A549 (cell line): Measurements from ENCODE around the gene MTHFSD.

ENCODE experiments used
- BHLHE40 ChIP-seq: IDR thresholded peaks from 2 replicates; pipeline ENCODE4 v1.6.1; 2012; ENCODE audit warnings: low read depth, low read length, inconsistent platforms
- RFX5 ChIP-seq: fragments of 450-650 bp; IDR thresholded peaks from 2 replicates; pipeline ENCODE4 v1.7.1; 2014; ENCODE audit warnings: antibody characterized with exemption, mild to moderate bottlenecking, moderate library complexity
- SMC3 ChIP-seq: fragments of >200 bp; sonication (Bioruptor Twin); formaldehyde crosslinking; IDR thresholded peaks from 3 replicates; pipeline ENCODE4 v1.6.1; 2018; ENCODE audit warnings: inconsistent platforms
- TF ChIP-seq, protein P1 (sequence below): fragments of >200 bp; sonication (Bioruptor Twin); formaldehyde crosslinking; IDR thresholded peaks from 3 replicates; pipeline ENCODE4 v1.5.1; 2016

DNA sequence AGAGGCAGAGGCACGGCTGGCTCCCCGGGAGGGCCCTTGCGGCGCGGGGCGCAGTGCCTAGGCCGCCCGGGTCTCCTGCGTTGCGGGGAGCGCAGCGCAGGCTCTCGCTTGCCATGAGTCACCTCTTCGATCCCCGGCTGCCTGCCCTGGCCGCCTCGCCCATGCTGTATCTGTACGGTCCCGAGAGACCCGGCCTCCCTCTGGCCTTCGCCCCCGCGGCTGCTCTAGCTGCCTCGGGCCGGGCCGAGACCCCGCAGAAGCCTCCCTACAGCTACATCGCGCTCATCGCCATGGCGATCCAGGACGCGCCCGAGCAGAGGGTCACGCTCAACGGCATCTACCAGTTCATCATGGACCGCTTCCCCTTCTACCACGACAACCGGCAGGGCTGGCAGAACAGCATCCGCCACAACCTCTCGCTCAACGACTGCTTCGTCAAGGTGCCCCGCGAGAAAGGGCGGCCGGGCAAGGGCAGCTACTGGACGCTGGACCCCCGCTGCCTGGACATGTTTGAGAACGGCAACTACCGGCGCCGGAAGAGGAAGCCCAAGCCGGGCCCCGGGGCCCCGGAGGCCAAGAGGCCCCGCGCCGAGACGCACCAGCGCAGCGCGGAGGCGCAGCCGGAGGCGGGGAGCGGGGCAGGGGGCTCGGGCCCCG is 23.7 kb upstream of the MTHFSD start:
- no peak for TF ChIP-seq BHLHE40
- TF ChIP-seq SMC3: no peak
- TF ChIP-seq, protein P1, sequence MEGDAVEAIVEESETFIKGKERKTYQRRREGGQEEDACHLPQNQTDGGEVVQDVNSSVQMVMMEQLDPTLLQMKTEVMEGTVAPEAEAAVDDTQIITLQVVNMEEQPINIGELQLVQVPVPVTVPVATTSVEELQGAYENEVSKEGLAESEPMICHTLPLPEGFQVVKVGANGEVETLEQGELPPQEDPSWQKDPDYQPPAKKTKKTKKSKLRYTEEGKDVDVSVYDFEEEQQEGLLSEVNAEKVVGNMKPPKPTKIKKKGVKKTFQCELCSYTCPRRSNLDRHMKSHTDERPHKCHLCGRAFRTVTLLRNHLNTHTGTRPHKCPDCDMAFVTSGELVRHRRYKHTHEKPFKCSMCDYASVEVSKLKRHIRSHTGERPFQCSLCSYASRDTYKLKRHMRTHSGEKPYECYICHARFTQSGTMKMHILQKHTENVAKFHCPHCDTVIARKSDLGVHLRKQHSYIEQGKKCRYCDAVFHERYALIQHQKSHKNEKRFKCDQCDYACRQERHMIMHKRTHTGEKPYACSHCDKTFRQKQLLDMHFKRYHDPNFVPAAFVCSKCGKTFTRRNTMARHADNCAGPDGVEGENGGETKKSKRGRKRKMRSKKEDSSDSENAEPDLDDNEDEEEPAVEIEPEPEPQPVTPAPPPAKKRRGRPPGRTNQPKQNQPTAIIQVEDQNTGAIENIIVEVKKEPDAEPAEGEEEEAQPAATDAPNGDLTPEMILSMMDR: no peak
- no peak for TF ChIP-seq RFX5
